SJSA1 (cell line): Measurements from ENCODE around the gene RAB11A. TPM values are rescaled to one million over a fixed set of nuclear protein-coding genes. Genes with fewer than 3 reads are reported as not detected.

ENCODE experiments used
- DNase-seq, 2 experiments: peaks; one replicate each; pipeline ENCODE4 v3.0.0-alpha.2; 2015 to 2020; ENCODE audit warnings: low spot score in 2 of 2, low read depth in 1 of 2
- H3K27ac ChIP-seq: fragments of 250-450 bp; sonication (Bioruptor Pico); 2 replicates; pipeline ENCODE4 v1.5.1; 2020; ENCODE audit warnings: mild to moderate bottlenecking, moderate library complexity
- H3K27me3 ChIP-seq: fragments of 250-450 bp; sonication (Bioruptor Pico); replicated peaks from 2 replicates; pipeline ENCODE4 v1.5.1; 2020; ENCODE audit warnings: mild to moderate bottlenecking, moderate library complexity
- H3K36me3 ChIP-seq: fragments of 250-450 bp; sonication (Bioruptor Pico); 2 replicates; pipeline ENCODE4 v1.5.1; 2020; ENCODE audit warnings: mild to moderate bottlenecking
- H3K4me1 ChIP-seq: fragments of 250-450 bp; sonication (Bioruptor Pico); replicated peaks from 2 replicates; pipeline ENCODE4 v1.6.1; 2021; ENCODE audit warnings: mild to moderate bottlenecking
- H3K4me3 ChIP-seq: fragments of 250-450 bp; sonication (Bioruptor Pico); 2 replicates; pipeline ENCODE4 v1.5.1; 2020; ENCODE audit warnings: mild to moderate bottlenecking
- H3K9me3 ChIP-seq: fragments of 250-450 bp; sonication (Bioruptor Pico); replicated peaks from 2 replicates; pipeline ENCODE4 v1.5.1; 2020; ENCODE audit warnings: mild to moderate bottlenecking
- total RNA-seq: library from RNA; depleted of rRNA; stranded (reverse); fragments of >200 nt; shearing (Covaris generic); gene quantifications from 2 replicates; pipeline ENCODE4 v1.2.3, GENCODE V29; 2014

The RAB11A gene
- total RNA-seq, 1 experiment from 2014 or later: 205 TPM

GRCh38 chr15:65909831-65910230, 40.5 kb downstream of the RAB11A start:
- DNase-seq: peak in 1 of 2 experiments; percentile 35
- H3K9me3 ChIP-seq: no peaks in the 10 kb centered on the region
- H3K36me3 ChIP-seq: peaks cover 9% of the 10 kb centered on the region; the same call in 1 of the 2 replicates
- no peaks in the 10 kb centered on the region for H3K27me3 ChIP-seq
- no peak overlapping the region for H3K4me3 ChIP-seq
- no peaks in the 10 kb centered on the region for H3K4me1 ChIP-seq
- no peak overlapping the region for H3K27ac ChIP-seq

GRCh38 chr15:65910341-65910740, 41.0 kb downstream of the RAB11A start:
- H3K4me3 ChIP-seq: no peak overlapping the region
- no peaks in the 10 kb centered on the region for H3K4me1 ChIP-seq
- DNase-seq: peak in 1 of 2 experiments; percentile 22
- no peaks in the 10 kb centered on the region for H3K9me3 ChIP-seq
- peaks cover 9% of the 10 kb centered on the region; the same call in 1 of the 2 replicates for H3K36me3 ChIP-seq
- H3K27ac ChIP-seq: no peak overlapping the region
- no peaks in the 10 kb centered on the region for H3K27me3 ChIP-seq

GRCh38 chr15:65912235-65912634, 42.9 kb downstream of the RAB11A start:
- Histone ChIP-seq H3K27me3 (no peaks in the 10 kb centered on the region), H3K4me3 (no peak overlapping the region), H3K9me3 (no peaks in the 10 kb centered on the region), H3K27ac (no peak overlapping the region), H3K4me1 (peaks cover 7% of the 10 kb centered on the region), H3K36me3 (no peaks in the 10 kb centered on the region)
- DNase-seq: no peak

GRCh38 chr15:65913631-65914199, 44.4 kb downstream of the RAB11A start:
- no peak for DNase-seq
- H3K36me3 ChIP-seq: no peaks in the 10 kb centered on the region
- no peak overlapping the region for H3K4me3 ChIP-seq
- H3K27me3 ChIP-seq: no peaks in the 10 kb centered on the region
- H3K27ac ChIP-seq: no peak overlapping the region
- H3K4me1 ChIP-seq: peaks cover 11% of the 10 kb centered on the region
- no peaks in the 10 kb centered on the region for H3K9me3 ChIP-seq

- no peak overlapping the region for H3K27ac ChIP-seq
- H3K27me3 ChIP-seq: no peaks in the 10 kb centered on the region
- H3K4me3 ChIP-seq: no peak overlapping the region
- no peak for DNase-seq
- no peaks in the 10 kb centered on the region for H3K9me3 ChIP-seq
- peaks cover 11% of the 10 kb centered on the region for H3K4me1 ChIP-seq
- no peaks in the 10 kb centered on the region for H3K36me3 ChIP-seq
These were observed 45.1 kb downstream of the RAB11A start for GRCh38 chr15:65914386-65914785.

GRCh38 chr15:65914981-65915925, 46.0 kb downstream of the RAB11A start:
- no peak for DNase-seq
- H3K4me3 ChIP-seq: no peak overlapping the region
- H3K27me3 ChIP-seq: no peaks in the 10 kb centered on the region
- H3K36me3 ChIP-seq: no peaks in the 10 kb centered on the region
- peaks cover 11% of the 10 kb centered on the region for H3K4me1 ChIP-seq
- H3K27ac ChIP-seq: no peak overlapping the region
- H3K9me3 ChIP-seq: no peaks in the 10 kb centered on the region

GRCh38 chr15:65916041-65916663, 46.9 kb downstream of the RAB11A start:
- no peaks in the 10 kb centered on the region for H3K9me3 ChIP-seq
- H3K4me3 ChIP-seq: no peak overlapping the region
- peaks cover 11% of the 10 kb centered on the region for H3K4me1 ChIP-seq
- H3K27ac ChIP-seq: no peak overlapping the region
- no peaks in the 10 kb centered on the region for H3K27me3 ChIP-seq
- no peaks in the 10 kb centered on the region for H3K36me3 ChIP-seq
- DNase-seq: no peak

- Histone ChIP-seq H3K9me3 (no peaks in the 10 kb centered on the region), H3K36me3 (no peaks in the 10 kb centered on the region), H3K27ac (no peak overlapping the region), H3K27me3 (no peaks in the 10 kb centered on the region), H3K4me1 (peaks cover 11% of the 10 kb centered on the region), H3K4me3 (no peak overlapping the region)
- DNase-seq: peak; percentile 53 to 79
These were observed 47.5 kb downstream of the RAB11A start for GRCh38 chr15:65916664-65917406.

GRCh38 chr15:65917407-65917756, 48.1 kb downstream of the RAB11A start:
- Histone ChIP-seq H3K4me1 (peaks cover 11% of the 10 kb centered on the region), H3K4me3 (no peak overlapping the region), H3K27ac (no peak overlapping the region), H3K36me3 (no peaks in the 10 kb centered on the region), H3K9me3 (no peaks in the 10 kb centered on the region), H3K27me3 (no peaks in the 10 kb centered on the region)
- no peak for DNase-seq

GRCh38 chr15:65917936-65918335, 48.6 kb downstream of the RAB11A start:
- Histone ChIP-seq H3K9me3 (no peaks in the 10 kb centered on the region), H3K4me1 (peaks cover 11% of the 10 kb centered on the region), H3K27me3 (no peaks in the 10 kb centered on the region), H3K36me3 (no peaks in the 10 kb centered on the region), H3K27ac (no peak overlapping the region), H3K4me3 (no peak overlapping the region)
- no peak for DNase-seq

- no peaks in the 10 kb centered on the region for H3K27me3 ChIP-seq
These were observed 49.1 kb downstream of the RAB11A start for GRCh38 chr15:65918357-65918920.

GRCh38 chr15:65918945-65919344, 49.7 kb downstream of the RAB11A start:
- Histone ChIP-seq H3K4me1 (peaks cover 11% of the 10 kb centered on the region), H3K36me3 (no peaks in the 10 kb centered on the region), H3K27ac (no peak overlapping the region), H3K27me3 (no peaks in the 10 kb centered on the region), H3K4me3 (no peak overlapping the region), H3K9me3 (no peaks in the 10 kb centered on the region)
- DNase-seq: no peak

More at GRCh38 chr15:65918357-65918920, 49.1 kb downstream of the RAB11A start:
- Histone ChIP-seq H3K4me3 (no peak overlapping the region), H3K4me1 (peaks cover 11% of the 10 kb centered on the region), H3K36me3 (no peaks in the 10 kb centered on the region), H3K9me3 (no peaks in the 10 kb centered on the region), H3K27ac (no peak overlapping the region)
- DNase-seq: no peak

GRCh38 chr15:65919353-65919752, 50.1 kb downstream of the RAB11A start:
- H3K4me3 ChIP-seq: no peak overlapping the region
- DNase-seq: no peak

More at GRCh38 chr15:65919353-65919752, 50.1 kb downstream of the RAB11A start:
- H3K9me3 ChIP-seq: no peaks in the 10 kb centered on the region
- no peaks in the 10 kb centered on the region for H3K27me3 ChIP-seq
- no peaks in the 10 kb centered on the region for H3K36me3 ChIP-seq
- H3K27ac ChIP-seq: no peak overlapping the region
- peaks cover 11% of the 10 kb centered on the region for H3K4me1 ChIP-seq
